ENCODE measurements around the gene FGFR3. TPM values are rescaled to one million over a fixed set of nuclear protein-coding genes. Genes with fewer than 3 reads are reported as not detected.

The FGFR3 gene
- total and polyA plus RNA-seq, 2 of the 8 experiments (the other 6 are each of a cell fraction or from before 2014, with no cell fraction given) = 9.0 to 19.5 TPM

DNA sequence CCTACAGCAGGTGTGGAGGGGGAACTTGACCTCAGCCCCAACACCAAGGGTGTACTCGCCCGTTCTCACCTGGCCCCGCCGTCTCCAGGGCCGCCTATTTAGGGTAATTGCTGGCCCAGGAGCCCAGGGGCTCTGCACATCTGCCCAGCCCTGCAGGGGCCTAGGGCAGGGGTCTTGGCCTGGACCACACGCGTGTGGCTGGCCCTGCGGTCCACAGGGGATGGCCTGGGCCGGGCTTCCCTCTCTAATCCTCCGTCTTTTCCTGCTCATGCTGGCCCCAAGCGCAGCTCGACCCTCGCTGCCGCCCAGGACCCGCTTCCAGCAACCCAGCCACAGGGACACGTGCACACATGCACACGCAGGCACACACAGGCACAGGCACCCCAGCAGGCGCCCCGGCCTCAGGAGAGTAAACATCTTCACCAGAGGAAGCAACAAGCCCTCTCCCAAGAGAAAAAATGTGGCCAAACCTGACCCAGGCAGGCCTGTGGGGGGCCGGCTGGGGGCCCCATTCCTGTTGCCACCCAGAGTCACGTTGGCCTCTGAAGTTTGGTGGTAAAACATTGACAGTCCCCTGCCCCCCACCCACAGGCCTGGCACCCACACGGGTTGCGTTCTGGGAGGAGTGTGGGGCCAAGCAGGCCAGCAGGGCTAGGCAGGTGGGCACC, 24.6 kb upstream of the FGFR3 start:
- Histone ChIP-seq H3K9ac (replicated peaks in 1 of 4; ENCODE audit: extremely low read depth in 1 of 4, low read depth in 3 of 4, low read length in 3 of 4) (no peak overlapping the region), H4K20me1 (replicated peaks in 1 of 2; ENCODE audit: control insufficient read depth in 1 of 2, insufficient read depth in 2 of 2, low read length in 2 of 2) (no peaks in the 10 kb centered on the region), H3K23me2 (ENCODE audit: low read depth, low read length) (peaks cover 4% of the 10 kb centered on the region; the same call in 1 of the 2 replicates), H3K27me3 (replicated peaks in 1 of 4; ENCODE audit: control insufficient read depth in 3 of 4, extremely low read depth in 1 of 4, insufficient read depth in 3 of 4, low read length in 3 of 4) (peaks cover 0 to 5% (median 0%) of the 10 kb centered on the region in 4 experiments; a peak in 2 of 7 replicates), H3K4me3 (ENCODE audit: extremely low read depth in 1 of 4, insufficient read depth in 2 of 4, low read depth in 3 of 4, low read length in 4 of 4) (peak overlapping the region in 3 of 4 experiments; percentile 19 to 49 (median 32); a peak in 6 of 8 replicates), H2BK5ac (ENCODE audit: low read depth, low read length) (peak overlapping the region; percentile 26; the same call in 1 of the 2 replicates), H3K4ac (replicated peaks; ENCODE audit: insufficient read length, low read depth, low read length) (no peak overlapping the region), H2BK20ac (ENCODE audit: low read length) (no peak overlapping the region), H2AFZ (ENCODE audit: low read length) (no peak overlapping the region), H3K56ac (replicated peaks; ENCODE audit: insufficient read length, low read depth, low read length) (no peak overlapping the region), H3K79me2 (ENCODE audit: control insufficient read depth in 1 of 2, insufficient read depth in 2 of 2, low read length in 2 of 2) (no peaks in the 10 kb centered on the region), H4K91ac (replicated peaks; ENCODE audit: insufficient read length, low read length) (no peak overlapping the region), H3K27ac (ENCODE audit: low read depth, low read length) (no peak overlapping the region), H2BK120ac (replicated peaks; ENCODE audit: low read depth, low read length) (no peak overlapping the region), H3K36me3 (ENCODE audit: control insufficient read depth in 2 of 4, insufficient read depth in 4 of 4, low read length in 3 of 4) (no peaks in the 10 kb centered on the region), H3K9me3 (ENCODE audit: insufficient read depth in 2 of 2, low read depth in 1 of 2, low read length in 1 of 2) (no peaks in the 10 kb centered on the region), H4K8ac (ENCODE audit: extremely low read depth, insufficient read depth, low read length) (peak overlapping the region; percentile 83; the same call in 1 of the 2 replicates), H3K79me1 (ENCODE audit: low read depth, low read length) (no peaks in the 10 kb centered on the region), H2BK15ac (ENCODE audit: low read length) (no peak overlapping the region), H3K23ac (ENCODE audit: insufficient read length) (no peak overlapping the region), H3K4me1 (replicated peaks in 1 of 4; ENCODE audit: control insufficient read depth in 3 of 4, insufficient read depth in 4 of 4, low read length in 3 of 4) (peaks cover 5 to 44% (median 30%) of the 10 kb centered on the region in 4 experiments), H4K5ac (ENCODE audit: insufficient read length, low read depth, low read length) (no peak overlapping the region), H3K14ac (ENCODE audit: insufficient read length) (no peak overlapping the region), H2BK12ac (ENCODE audit: low read depth, low read length) (no peak overlapping the region; the same call in 1 of the 2 replicates), H2AK5ac (ENCODE audit: low read depth, low read length) (no peak overlapping the region), H3K18ac (ENCODE audit: extremely low read depth, low read length) (peak overlapping the region; percentile 87), H3K4me2 (ENCODE audit: insufficient read depth in 1 of 2, low read depth in 2 of 2, low read length in 2 of 2) (peak overlapping the region; percentile 30 to 70)
- WGBS, 2 experiments (ENCODE audit: extremely low coverage in 1 of 2, insufficient coverage in 1 of 2, insufficient read length in 1 of 2, insufficient replicate concordance in 2 of 2, low coverage in 1 of 2, low lambda C conversion rate in 2 of 2, missing lambda C conversion rate in 1 of 2) = 74% methylated on average over 23 of the region's 23 CpGs; no CpG with 5 or more reads in 1 of the 2 experiments
- ChIA-PET POLR2A (ENCODE audit: partially characterized antibody) (interaction anchor here (1.0 to 17.2 kb wide), 9 partner anchors 8 to 41 kb away, joined by 3 to 170 read pairs (median 6); partner anchors contain the start of gene FGFR3), CTCF (ENCODE audit: partially characterized antibody) (interaction anchor here (1.0 to 71.2 kb wide), 4 partner anchors 4 to 111 kb away, joined by 3 to 2507 read pairs (median 1256); partner anchors contain the start of gene FGFR3)
- DNase-seq (ENCODE audit: low read depth in 1 of 2, low spot score in 2 of 2) (no peak), FAIRE-seq (no peak)
- TF ChIP-seq BRCA1 (IDR thresholded peaks at IDR 0.05; ENCODE audit: low read depth, low read length) = no peak
- TF ChIP-seq SIRT6 (IDR thresholded peaks at IDR 0.05; ENCODE audit: low read length) = no peak
- TF ChIP-seq CREB1 (IDR thresholded peaks at IDR 0.05) = no peak
- no peak for TF ChIP-seq ZNF274 (IDR thresholded peaks at IDR 0.05; ENCODE audit: borderline replicate concordance, extremely low read depth, low read length)
- TF ChIP-seq, protein P1, sequence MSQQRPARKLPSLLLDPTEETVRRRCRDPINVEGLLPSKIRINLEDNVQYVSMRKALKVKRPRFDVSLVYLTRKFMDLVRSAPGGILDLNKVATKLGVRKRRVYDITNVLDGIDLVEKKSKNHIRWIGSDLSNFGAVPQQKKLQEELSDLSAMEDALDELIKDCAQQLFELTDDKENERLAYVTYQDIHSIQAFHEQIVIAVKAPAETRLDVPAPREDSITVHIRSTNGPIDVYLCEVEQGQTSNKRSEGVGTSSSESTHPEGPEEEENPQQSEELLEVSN (IDR thresholded peaks at IDR 0.05) = peak; percentile 39; the same call in 1 of the 2 replicates
- no peak for TF ChIP-seq POU5F1 (IDR thresholded peaks at IDR 0.05; ENCODE audit: low read depth, low read length)
- TF ChIP-seq KDM4A (IDR thresholded peaks at IDR 0.05; ENCODE audit: low read depth, low read length, severe bottlenecking) = no peak
- TF ChIP-seq EGR1 (IDR thresholded peaks at IDR 0.05; ENCODE audit: borderline replicate concordance, low read depth, low read length) = no peak
- 0 out of 2 replicates have a peak, but pooled peaks have one; percentile 26 for TF ChIP-seq SUZ12 (IDR thresholded peaks at IDR 0.05; ENCODE audit: low read length)
- no peak for TF ChIP-seq JUND (IDR thresholded peaks at IDR 0.05; ENCODE audit: low read length)
- no peak for TF ChIP-seq EP300 (IDR thresholded peaks at IDR 0.05; ENCODE audit: borderline replicate concordance in 1 of 2, low read depth in 2 of 2, low read length in 2 of 2)
- TF ChIP-seq SP2 (IDR thresholded peaks at IDR 0.05; ENCODE audit: low read length) = no peak

All from H1 (cell line).